Loucy (cell line): ENCODE measurements around the gene RAB7A.

ENCODE experiments used
- H2AFZ ChIP-seq: fragments of 200-600 bp; sonication (generic); 2 replicates; pipeline ENCODE4 v1.6.0; 2016; ENCODE audit warnings: antibody characterized with exemption, mild to moderate bottlenecking, low read length, moderate library complexity
- H3F3A ChIP-seq: fragments of 200-600 bp; 2 replicates; pipeline ENCODE4 v1.6.0; 2016; ENCODE audit warnings: antibody characterized with exemption, low read depth, mild to moderate bottlenecking
- H3K27me3 ChIP-seq: fragments of 200-600 bp; sonication (generic); 2 replicates; pipeline ENCODE4 v1.6.1; 2014; ENCODE audit warnings: low read length, mild to moderate bottlenecking; ENCODE audit not compliant: insufficient read depth, poor library complexity, severe bottlenecking
- H3K36me3 ChIP-seq: fragments of 200-600 bp; sonication (generic); 2 replicates; pipeline ENCODE4 v1.6.1; 2016; ENCODE audit warnings: low read length; ENCODE audit not compliant: insufficient read depth
- H3K4me1 ChIP-seq: fragments of 200-600 bp; sonication (generic); 2 replicates; pipeline ENCODE4 v1.5.1; 2014; ENCODE audit warnings: low read length, mild to moderate bottlenecking; ENCODE audit not compliant: insufficient read depth, poor library complexity, severe bottlenecking
- H3K4me2 ChIP-seq: fragments of 200-600 bp; sonication (generic); 2 replicates; pipeline ENCODE4 v1.6.0; 2014; ENCODE audit warnings: antibody characterized with exemption, low read length, low read depth, mild to moderate bottlenecking; ENCODE audit not compliant: poor library complexity, severe bottlenecking
- H3K4me3 ChIP-seq: fragments of 200-600 bp; sonication (generic); 2 replicates; pipeline ENCODE4 v1.5.1; 2014; ENCODE audit warnings: low read length, mild to moderate bottlenecking, mixed read lengths; ENCODE audit not compliant: poor library complexity, severe bottlenecking
- H3K79me2 ChIP-seq: fragments of 200-600 bp; sonication (generic); 2 replicates; pipeline ENCODE4 v1.6.1; 2014; ENCODE audit warnings: low read length; ENCODE audit not compliant: insufficient read depth
- H3K9ac ChIP-seq: fragments of 200-600 bp; sonication (generic); 2 replicates; pipeline ENCODE4 v1.6.0; 2014; ENCODE audit warnings: mild to moderate bottlenecking, low read depth, low read length, moderate library complexity; ENCODE audit not compliant: poor library complexity, severe bottlenecking
- H3K9me2 ChIP-seq: fragments of 200-600 bp; sonication (generic); replicated peaks from 2 replicates; pipeline ENCODE4 v1.6.1; 2016; ENCODE audit warnings: low read depth, low read length, mixed read lengths
- H3K9me3 ChIP-seq: fragments of 200-600 bp; sonication (generic); 2 replicates; pipeline ENCODE4 v1.6.1; 2014; ENCODE audit warnings: mild to moderate bottlenecking, antibody characterized with exemption, low read length, low read depth; ENCODE audit not compliant: insufficient read depth
- H4K20me1 ChIP-seq: fragments of 200-600 bp; sonication (generic); 2 replicates; pipeline ENCODE4 v1.6.0; 2014; ENCODE audit warnings: antibody characterized with exemption, low read length, mild to moderate bottlenecking; ENCODE audit not compliant: insufficient read depth, poor library complexity, severe bottlenecking
- EZH2phosphoT487 ChIP-seq: fragments of 200-600 bp; IDR thresholded peaks from 2 replicates; pipeline ENCODE4 v1.6.1; 2018; ENCODE audit warnings: antibody characterized with exemption, mild to moderate bottlenecking, moderate library complexity, borderline replicate concordance
- TF ChIP-seq, protein P1 (sequence below): fragments of 200-600 bp; sonication (generic); conservative IDR thresholded peaks from 2 replicates; pipeline ENCODE4 v1.5.1; 2014; ENCODE audit warnings: mild to moderate bottlenecking, antibody characterized with exemption, low read length

Gene RAB7A

DNA sequence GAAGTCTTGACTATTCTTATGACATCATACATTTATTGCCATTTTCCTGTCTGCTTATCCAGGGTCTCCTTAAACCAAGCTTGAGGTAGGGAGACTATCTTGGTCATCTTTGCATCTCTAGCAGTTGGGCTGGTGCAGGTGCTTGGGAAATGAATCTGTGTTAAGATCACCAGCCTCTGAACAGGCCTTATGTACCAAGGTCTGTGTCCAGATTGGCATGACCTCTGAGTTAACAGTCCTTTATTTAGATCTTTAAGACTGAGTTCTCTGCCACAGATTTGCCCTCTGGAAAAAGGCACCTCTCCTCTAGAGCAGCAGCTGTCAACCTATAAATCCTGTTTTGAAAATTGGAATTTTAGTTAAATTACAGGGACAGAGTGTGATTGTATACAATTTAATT, 35.4 kb downstream of the RAB7A start:
- peaks cover 9% of the 10 kb centered on the region for H3K4me1 ChIP-seq
- H3K36me3 ChIP-seq, result peaks cover 6% of the 10 kb centered on the region; the same call in 1 of the 2 replicates
- no peaks in the 10 kb centered on the region for H3K9me3 ChIP-seq
- no peak overlapping the region for H3K9ac ChIP-seq
- no peak overlapping the region for H3K4me2 ChIP-seq
- H3K79me2 ChIP-seq, result peaks cover 94% of the 10 kb centered on the region
- peaks cover 68% of the 10 kb centered on the region for H4K20me1 ChIP-seq
- TF ChIP-seq EZH2phosphoT487, result no peak
- TF ChIP-seq, protein P1, sequence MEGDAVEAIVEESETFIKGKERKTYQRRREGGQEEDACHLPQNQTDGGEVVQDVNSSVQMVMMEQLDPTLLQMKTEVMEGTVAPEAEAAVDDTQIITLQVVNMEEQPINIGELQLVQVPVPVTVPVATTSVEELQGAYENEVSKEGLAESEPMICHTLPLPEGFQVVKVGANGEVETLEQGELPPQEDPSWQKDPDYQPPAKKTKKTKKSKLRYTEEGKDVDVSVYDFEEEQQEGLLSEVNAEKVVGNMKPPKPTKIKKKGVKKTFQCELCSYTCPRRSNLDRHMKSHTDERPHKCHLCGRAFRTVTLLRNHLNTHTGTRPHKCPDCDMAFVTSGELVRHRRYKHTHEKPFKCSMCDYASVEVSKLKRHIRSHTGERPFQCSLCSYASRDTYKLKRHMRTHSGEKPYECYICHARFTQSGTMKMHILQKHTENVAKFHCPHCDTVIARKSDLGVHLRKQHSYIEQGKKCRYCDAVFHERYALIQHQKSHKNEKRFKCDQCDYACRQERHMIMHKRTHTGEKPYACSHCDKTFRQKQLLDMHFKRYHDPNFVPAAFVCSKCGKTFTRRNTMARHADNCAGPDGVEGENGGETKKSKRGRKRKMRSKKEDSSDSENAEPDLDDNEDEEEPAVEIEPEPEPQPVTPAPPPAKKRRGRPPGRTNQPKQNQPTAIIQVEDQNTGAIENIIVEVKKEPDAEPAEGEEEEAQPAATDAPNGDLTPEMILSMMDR, result no peak
- H3F3A ChIP-seq, result no peaks in the 10 kb centered on the region
- H3K4me3 ChIP-seq, result no peak overlapping the region
- no peaks in the 10 kb centered on the region for H3K9me2 ChIP-seq
- no peaks in the 10 kb centered on the region for H3K27me3 ChIP-seq
- H2AFZ ChIP-seq, result no peak overlapping the region

DNA sequence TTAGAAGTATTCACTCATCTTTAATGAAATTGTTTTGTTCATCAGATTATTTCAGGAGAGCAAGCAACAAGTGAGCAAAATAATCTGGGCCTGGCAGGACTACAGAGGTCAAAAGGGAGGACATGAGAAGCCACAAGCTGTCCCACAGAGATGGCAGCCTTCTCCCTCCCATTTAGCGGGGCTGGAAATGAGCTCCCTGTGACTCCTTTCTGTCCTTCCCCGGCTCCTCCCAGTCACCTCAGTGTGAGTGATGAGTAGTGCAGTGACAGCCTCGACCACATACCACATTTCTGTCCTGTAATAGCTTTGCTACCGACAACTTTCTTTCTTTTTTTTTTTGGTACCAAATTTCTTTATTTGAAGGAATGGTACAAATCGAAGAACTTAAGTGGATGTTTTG, 38.0 kb downstream of the RAB7A start:
- Histone ChIP-seq H3K27me3 (no peaks in the 10 kb centered on the region), H2AFZ (no peak overlapping the region), H3K9ac (no peak overlapping the region), H3K79me2 (peaks cover 97% of the 10 kb centered on the region), H3K9me2 (no peaks in the 10 kb centered on the region), H3K4me1 (peaks cover 20% of the 10 kb centered on the region), H3K4me3 (no peak overlapping the region), H3K9me3 (no peaks in the 10 kb centered on the region), H4K20me1 (peaks cover 80% of the 10 kb centered on the region), H3K36me3 (peaks cover 6% of the 10 kb centered on the region; the same call in 1 of the 2 replicates), H3K4me2 (no peak overlapping the region), H3F3A (no peaks in the 10 kb centered on the region)
- TF ChIP-seq, protein P1, result no peak
- TF ChIP-seq EZH2phosphoT487, result no peak

DNA sequence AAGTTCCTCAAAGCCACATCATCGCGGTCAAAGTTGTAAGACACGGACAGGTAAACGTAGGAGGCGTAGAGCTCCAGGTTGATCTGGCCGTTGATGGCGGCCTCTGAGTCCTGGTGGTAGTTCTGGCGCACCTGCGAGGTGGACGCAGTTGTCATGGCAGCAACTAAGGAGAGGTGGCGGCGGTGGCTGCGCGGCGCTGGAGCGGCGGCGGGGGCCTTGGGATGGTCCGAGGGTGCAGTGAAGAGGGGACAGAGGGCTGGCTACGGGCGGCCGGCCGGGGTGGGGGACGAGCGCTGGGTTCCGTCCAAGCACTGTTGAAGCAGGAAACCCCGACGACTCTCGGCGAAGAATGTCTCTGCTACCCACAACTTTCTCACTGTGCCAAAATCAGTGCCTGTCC, 38.9 kb downstream of the RAB7A start:
- Histone ChIP-seq H3K36me3 (peaks cover 6% of the 10 kb centered on the region; the same call in 1 of the 2 replicates), H2AFZ (no peak overlapping the region), H3K4me2 (no peak overlapping the region), H4K20me1 (peaks cover 82% of the 10 kb centered on the region), H3K4me3 (no peak overlapping the region), H3K9ac (no peak overlapping the region), H3K27me3 (no peaks in the 10 kb centered on the region), H3K9me2 (no peaks in the 10 kb centered on the region), H3K4me1 (peaks cover 20% of the 10 kb centered on the region), H3K9me3 (no peaks in the 10 kb centered on the region), H3F3A (no peaks in the 10 kb centered on the region), H3K79me2 (peaks cover 97% of the 10 kb centered on the region)
- no peak for TF ChIP-seq EZH2phosphoT487
- TF ChIP-seq, protein P1, result no peak
